ENCODE measurements around the gene CARD11.

The CARD11 gene

DNA sequence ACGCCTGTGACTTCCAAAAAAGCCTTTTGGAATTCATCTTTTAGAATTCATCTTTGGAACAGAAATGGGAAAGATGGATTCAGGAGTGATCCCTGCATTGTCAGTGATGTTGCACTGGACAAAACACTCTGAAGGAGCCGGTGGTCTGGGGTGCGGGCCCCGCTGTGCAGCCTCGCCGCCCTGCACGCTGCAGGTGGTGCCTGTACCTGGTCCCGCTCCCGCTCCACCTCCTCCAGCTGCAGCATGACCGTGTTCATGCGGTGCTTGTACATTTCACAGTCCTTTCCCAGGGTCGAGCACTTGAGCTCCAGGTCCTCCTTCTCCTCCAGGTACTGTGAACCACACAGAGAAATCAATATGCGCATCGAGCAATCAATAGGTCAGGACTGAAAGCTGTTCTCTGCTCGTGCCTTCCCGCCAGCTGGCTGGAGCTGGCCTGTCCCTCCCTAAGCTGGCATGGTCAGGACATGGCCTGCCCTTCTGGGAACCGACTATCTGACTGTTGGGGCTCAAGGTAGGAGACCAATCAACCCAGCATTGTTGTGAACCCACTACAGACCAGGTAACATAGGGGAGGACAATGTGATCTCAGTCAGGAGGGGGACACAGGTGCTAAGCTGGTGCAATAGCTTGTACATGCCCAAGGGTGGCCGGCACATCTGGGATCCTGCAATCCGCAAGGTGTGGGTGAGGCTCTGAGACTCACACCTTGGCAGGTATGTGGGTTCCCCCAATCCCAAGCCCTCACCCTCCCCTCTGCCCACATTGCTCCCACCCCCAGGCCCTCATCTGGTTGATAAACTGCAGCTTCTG, 105.8 kb downstream of the CARD11 start:
- DNase-seq = no peak

DNA sequence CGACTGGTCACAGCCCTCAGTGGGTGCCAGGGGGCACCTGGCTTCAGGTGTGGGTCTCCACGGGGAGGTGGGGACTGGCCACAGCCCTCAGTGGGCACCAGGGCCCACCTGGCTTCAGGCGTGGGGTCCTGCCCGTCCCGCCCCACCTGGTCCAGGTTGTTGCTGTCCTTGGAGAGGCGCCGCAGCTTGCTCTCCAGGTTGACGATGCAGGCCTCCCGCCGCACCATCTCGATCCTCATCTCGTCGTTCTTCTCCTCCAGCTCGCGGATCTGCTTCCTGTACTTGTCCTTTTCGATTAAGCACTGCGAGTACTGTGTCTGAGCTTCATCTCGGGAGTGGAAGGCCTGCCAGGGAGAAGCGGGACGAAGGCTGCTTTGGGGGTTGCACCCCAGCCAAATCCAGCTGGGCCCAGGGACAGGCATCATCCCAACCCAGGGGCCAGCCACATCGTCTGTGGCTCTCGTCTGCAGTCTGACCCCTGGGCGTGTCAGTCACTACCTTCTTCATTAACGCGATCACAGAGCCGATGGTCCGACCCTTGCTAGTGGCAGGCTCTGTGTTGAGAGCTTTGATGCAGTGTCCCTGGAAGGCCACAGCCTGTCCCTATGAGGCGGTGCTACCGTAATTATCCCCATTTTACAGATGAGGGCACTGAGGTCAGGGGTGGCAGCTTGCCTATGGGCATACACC, 106.6 kb downstream of the CARD11 start:
- no peak for DNase-seq

DNA sequence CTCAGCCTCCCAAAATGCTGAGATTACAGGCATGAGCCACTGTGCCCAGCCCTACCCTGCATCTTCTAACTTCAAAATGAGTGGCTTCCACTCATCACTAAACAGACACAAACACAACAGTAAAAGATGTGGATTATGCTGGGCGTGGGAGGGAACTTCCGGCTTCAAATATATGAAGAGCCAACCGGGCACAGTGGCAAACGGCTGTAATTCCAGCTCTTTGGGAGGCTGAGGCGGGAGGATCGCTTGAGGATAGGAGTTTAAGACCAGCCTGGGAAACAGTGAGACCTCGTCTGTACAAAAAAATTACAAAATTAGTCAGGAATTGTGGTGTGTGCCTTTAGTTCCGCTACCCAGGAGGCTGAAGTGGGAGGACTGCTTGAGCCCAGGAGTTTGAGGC, 107.4 kb downstream of the CARD11 start:
- no peak for DNase-seq

DNA sequence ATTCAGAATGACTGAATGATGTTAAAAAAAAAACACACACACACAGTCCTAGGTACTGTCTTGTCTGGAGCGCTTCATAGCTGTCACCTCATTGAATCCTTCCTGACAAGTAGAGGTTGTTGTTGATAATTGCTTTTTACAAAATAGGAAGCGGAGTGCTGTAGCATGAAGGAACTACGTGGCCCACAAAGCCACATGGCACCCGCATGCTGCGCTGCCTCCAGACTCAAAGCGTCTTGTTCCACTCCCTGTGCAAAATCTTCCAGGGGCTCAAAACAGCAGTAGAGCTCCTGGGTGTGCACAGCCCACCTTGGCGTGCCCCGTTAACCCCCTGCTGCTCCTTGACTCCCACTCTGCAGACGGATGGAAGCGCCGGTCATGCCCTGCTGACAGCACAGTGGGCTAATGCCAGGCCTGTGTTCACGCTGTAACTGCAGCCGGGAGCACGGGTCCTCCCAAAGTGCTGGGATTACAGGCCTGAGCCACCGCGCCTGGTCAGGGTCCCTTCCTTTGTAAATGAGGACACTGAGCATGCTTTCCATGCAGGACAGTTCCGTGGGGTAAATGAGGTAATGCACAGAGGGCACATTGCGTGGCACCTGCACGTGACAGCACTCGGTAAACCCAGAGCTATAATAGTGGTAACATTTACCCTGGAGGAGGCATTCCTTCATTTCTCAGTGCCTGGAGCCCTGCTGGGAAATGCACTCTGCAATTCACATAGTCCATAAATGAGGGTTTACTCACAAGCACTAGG, 108.5 kb downstream of the CARD11 start:
- DNase-seq = no peak

DNA sequence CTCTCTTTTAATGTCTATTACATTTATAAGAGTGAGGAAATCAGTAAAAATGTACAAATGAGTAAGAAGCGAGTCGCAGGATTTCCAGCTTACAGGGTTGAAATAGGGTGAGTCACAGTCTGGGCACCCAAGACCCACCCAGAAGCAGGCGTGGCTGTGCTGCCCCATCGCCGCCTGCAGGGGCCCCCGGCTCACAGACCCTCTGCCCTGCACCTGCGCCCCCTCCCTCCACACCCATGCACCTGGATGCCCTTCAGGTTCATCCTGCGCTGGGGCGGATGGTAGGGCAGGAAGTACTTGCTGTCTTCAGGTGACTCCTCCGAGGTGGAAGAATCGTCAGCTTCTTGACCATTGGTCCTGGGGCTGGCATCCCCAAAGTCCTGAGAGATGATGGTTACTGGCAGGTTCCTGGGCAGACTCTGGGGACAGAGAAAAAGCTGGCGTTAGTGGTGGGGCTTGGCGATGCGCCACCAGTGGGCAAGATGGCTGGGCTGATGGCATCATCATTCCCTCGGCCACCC, 109.4 kb downstream of the CARD11 start:
- DNase-seq = no peak

DNA sequence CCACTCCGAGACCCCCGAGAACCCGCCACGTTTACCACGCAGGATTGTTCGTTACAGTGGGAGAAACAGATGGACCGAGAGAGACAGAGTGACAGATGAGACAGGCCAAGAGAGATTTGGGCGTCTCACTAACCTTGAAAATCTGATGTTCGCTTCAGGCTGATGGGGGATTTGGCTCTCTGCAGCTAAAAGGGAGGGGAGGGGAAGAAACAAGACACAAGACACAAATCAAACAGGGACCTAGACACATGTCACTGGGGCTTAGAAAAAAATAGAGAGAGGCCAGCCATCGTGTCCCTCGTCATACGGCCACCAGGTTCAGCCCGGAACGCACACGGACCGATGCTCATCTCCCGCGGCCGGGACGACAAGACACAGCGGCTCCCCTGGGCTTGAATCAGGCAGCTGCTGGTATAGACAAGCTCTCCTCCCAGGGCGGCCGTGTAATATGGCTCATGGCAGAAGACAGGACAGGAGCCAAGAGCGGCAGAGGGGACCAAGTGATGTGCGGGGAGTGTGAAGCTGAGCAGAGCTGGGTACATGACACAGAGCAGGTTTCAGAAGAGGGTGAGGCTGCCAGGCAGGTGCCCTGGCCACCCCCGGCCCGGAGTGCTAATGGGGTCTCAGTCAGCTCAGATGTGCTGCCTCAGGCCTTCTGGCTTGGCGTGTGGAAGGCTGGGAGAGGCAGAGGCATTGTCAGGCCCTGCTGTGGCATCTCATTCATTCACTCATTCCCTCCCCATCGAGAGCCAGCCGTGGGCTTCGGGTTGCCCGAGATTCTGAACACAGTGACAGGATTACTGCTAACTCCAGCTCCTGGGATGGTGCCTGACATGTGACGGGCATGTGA, 111.0 kb downstream of the CARD11 start:
- DNase-seq = peak; percentile 71

DNA sequence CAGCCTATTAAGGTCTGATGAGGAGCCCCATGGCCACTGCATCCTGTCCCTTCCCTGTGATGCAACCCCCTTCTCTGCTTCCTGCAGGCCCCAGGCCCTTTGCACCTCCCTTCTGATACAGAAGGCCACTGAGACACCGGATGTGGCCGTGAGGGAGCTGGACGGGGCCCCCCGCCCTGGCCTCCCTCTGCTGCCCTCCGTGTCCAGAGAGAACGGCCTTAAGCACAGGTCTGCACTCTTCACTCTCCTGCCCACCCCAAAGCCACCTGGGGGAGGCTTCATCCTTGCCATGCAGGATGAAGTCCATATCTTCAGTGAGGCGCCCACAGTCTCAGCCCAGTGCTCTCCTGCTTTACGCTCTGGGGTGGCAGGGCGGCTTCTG, 112.6 kb downstream of the CARD11 start:
- DNase-seq = no peak

DNA sequence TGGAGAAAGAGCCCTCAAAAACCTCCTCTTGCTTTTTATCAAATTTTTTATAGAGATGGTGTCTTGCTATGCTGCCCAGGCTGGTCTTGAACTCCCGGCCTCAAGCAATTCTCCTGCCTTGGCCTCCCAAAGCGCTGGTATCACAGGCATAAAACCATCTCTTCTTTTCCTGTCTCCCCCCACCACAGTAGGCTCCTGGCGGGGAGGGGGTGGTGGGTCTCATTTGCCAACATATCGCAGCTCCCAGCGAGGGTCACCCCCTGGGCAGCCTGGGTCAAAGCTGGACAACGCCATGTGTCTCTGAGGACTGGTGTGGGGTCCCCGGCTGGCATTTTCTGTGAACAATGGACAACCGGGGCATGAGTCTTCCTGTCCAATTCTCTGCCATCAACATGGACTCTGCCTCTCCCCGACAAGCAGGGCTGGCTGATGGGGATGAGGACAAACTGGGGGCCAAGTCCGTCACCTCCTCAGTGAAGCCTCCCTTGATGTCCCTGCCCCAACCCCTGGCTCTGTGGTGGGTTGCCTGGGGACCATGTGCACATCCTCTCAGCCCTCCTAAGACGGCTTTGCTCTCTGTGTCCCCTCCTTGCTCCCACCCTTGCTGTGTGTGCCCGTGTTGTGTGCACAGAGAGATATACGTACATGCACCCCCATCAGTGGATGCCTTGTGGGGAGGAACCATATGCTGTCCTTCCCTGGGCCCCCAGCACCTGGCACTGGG, 113.2 kb downstream of the CARD11 start:
- no peak for DNase-seq

DNA sequence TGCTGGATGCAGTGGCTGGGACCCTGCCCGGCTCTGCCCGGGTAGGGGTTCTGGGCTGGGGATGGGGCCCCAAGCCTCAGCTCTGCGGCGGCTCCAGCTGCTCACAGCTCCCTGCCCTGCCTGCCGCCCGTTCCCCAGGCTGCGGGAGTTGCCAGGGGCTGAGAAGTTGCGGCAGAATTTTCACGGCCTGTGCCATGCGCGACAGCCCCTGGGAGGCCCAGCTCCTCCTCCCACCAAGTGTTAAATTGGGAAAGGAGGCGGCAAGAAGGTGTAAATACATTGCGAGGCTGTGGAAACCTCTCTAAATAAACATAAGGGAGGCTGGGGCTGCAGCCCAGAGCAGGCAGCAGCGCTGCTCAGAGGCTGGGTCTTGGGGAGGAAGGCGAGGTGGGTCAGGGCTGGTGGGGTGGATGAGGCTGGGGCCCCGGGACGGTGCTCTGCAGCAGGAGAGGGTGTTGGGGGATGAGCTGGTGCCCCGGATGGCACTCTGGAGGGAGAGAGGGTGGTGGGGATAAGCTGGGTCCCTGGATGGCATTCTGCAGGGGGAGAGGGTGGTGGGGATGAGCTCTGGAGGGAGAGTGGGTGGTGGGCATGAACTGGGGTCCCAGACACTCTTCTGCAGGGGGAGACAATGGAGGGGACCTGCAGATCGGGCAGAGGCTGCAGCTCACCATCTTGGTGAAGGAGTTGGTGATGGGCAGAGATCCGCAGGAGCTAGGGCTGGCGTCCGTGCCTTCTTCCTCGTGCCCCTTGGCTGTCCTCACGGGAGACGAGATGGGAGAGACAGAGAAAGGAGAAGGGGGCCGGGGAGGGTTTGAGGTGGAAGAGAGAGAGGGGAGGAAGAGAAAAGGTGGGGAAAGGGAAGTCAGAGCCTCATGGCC, 114.1 kb downstream of the CARD11 start:
- no peak for DNase-seq

- peak; percentile 56 for DNase-seq
Measured at GRCh38 chr7:2928613-2929311, 114.9 kb downstream of the CARD11 start.

- no peak for DNase-seq
Measured at GRCh38 chr7:2928256-2928612, 115.4 kb downstream of the CARD11 start.

DNA sequence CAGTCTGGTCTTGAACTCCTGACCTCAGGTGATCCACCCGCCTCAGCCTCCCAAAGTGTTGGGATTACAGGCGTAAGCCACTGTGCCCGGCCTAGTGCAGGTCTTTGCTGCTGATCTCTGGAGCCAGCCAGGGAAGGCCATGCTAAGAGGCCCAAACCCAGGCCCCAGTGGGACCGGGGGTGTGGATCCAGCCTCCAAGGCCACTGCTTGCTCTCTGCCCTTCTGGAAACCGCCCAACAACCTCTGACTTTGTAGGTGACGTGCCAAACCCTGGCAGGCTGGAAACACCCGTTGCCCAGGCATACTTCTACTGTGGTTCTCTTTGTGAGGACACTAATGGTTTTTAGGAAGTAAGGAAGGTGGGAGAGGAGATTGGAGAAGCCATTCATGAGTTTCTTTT, 116.1 kb downstream of the CARD11 start:
- DNase-seq = no peak

- DNase-seq = no peak
Measured at GRCh38 chr7:2926896-2927405, 116.7 kb downstream of the CARD11 start.

DNA sequence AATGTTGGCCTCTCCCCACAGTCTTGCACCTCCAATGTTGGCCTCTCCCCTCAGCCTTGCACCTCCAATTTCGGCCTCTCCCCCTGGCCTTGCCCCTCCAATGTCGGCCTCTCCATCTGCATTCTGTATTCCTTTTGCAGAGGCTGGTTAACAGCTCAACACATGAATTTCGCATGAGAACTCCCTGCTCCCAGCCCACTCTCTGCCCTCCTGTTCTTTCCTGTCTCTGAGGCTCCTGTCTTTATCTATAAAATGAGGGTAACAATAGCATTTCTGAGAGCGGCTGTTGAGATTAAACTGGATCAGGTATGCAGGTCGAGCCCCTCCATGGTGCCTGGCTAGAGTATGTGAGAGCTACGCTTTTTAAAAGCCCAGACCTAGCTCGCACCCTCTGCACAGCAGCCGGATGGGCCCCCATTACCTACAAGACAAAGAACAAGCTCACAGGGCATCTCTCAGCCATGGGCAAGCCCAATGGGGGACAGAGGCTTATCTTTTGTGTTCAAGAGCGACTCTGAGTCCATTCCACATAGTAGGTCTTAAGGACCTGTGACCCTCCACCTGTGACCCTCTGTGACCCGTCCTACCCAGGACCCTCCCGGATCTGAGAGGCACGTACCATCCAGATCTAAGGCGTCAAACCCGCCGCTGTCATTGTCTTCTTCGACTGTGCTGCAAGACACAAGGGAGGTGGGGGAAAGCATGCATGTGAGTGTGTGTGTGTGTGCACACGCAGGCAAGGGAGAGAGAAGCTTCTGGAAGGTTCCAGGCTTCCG, 117.4 kb downstream of the CARD11 start:
- DNase-seq = no peak

DNA sequence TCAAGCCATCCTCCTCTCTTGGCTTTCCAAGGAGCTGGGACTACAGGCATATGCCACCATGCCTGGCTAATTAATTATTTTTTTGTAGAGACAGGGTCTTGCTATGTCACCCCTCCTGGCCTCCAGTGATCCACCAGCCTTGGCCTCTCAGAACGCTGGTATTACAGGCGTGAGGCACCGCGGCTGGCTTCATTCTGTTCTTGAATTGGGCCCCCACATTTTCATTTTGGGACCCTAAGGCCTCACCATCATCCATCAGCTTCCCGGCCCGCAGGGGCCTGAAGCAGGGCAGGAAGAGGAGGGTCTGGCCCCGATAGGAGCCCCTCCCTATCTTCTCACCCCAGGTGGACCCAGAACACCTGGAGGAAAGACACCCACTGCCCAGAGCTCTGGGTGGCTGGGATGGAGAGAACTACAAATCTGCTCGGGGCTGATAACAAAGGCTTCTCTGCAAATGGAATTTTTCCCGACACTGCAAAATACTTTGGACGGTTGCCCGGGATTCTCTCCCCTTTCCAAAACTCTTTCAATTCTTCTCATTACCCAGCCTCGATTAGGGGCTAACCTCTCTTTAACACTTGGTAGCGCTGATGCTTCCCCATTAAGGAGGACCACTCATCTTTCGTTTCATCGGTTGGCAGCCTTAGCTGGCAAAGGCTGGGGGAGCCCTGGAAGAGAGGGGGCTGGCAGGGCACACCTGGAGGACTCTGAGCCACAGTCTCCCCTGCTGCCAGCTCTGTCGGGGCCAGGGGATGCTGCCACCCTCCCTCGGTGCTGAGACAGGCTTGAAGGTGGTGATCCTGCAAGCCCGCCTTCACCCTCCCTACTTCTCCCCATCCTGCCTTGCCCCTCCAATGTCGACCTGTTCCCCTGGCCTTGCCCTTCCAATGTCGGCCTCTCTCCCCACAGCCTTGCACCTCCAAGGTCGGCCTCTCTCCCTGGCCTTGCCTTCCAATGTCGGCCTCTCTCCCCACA, 118.5 kb downstream of the CARD11 start:
- DNase-seq = peak; percentile 63

GRCh38 chr7:2923886-2924574, 119.6 kb downstream of the CARD11 start:
- no peak for DNase-seq

GRCh38 chr7:2923291-2923781, 120.3 kb downstream of the CARD11 start:
- no peak for DNase-seq

Measured in NCI-H1694 (cell line).